ENCODE data around the gene NSL1. TPM values are rescaled to one million over a fixed set of nuclear protein-coding genes. Genes with fewer than 3 reads are reported as not detected.
A peak's percentile ranks its signal among the peaks of the same experiment; 100 is the strongest.
"Not testable (repeated sequence)": the region's sequence is repeated elsewhere in the genome, so short reads cannot be mapped to it uniquely, and the experiment has no call there.

The NSL1 gene
- total and polyA plus RNA-seq, 8 donors: 5.4 to 16.2 (median 9.3) TPM

DNA sequence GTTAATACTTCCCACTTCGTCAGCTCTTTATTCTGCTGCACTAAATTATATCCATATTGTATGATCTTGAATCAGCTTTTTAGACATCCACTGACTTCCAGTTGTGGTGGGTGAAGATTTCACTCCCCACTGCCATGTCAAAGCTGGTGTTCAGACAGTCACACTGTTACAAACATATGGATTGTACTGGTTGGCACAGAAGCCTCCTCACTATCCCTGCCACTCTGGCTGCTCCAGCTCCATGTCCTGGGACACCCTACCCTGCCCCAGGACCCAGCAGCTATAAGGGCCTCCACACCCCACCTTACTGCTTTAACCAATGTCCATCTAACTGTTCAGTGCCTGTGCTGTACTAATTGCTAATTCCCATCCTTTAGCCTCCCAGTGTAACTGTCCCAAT lies 59.9 kb downstream of the NSL1 start:
- no peaks in the 10 kb centered on the region for H3K9me3 ChIP-seq
- no peak for FAIRE-seq
- WGBS, 2 donors: 92 to 97% methylated on average over 1 of the region's 1 CpG
- intact Hi-C loops (cut with DNase I): no loop called here
- no peak overlapping the region for H3K4me3 ChIP-seq
- H3K36me3 ChIP-seq: no peaks in the 10 kb centered on the region
- no peak for TF ChIP-seq CTCF (IDR thresholded peaks at IDR 0.05)
- DNase-seq: no peak
- no peak for ATAC-seq
- no peak overlapping the region for H3K27ac ChIP-seq
- H3K4me1 ChIP-seq: no peaks in the 10 kb centered on the region
- H3K27me3 ChIP-seq: no peaks in the 10 kb centered on the region

DNA sequence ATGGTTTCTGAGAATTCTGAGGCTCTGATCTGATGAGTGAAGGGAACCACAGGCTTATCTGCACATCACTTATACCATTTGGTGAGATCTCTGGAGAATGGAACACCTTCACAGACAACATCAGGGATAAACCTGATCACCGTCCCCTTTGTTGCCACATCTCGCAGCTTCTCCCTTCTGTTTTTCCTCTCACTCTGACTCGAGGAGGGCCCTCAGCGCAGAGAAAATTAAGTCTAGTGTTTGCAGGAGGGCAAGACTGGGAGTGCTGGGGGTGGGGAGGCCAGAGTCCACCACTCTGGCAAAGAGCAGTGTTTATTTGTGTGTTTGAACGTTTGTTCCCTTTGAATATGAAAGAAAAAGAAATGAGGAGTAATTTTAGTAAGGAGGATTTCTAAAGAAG lies 63.0 kb downstream of the NSL1 start:
- no peak overlapping the region for H3K4me3 ChIP-seq
- DNase-seq (no peak), ATAC-seq (no peak), FAIRE-seq (no peak)
- no peaks in the 10 kb centered on the region for H3K4me1 ChIP-seq
- intact Hi-C loops (cut with DNase I): no loop called here
- H3K27ac ChIP-seq: no peak overlapping the region
- no peaks in the 10 kb centered on the region for H3K36me3 ChIP-seq
- WGBS, 2 donors: 72 to 74% methylated on average over 5 of the region's 5 CpGs
- no peaks in the 10 kb centered on the region for H3K27me3 ChIP-seq
- no peak for TF ChIP-seq CTCF (IDR thresholded peaks at IDR 0.05)
- no peaks in the 10 kb centered on the region for H3K9me3 ChIP-seq

DNA sequence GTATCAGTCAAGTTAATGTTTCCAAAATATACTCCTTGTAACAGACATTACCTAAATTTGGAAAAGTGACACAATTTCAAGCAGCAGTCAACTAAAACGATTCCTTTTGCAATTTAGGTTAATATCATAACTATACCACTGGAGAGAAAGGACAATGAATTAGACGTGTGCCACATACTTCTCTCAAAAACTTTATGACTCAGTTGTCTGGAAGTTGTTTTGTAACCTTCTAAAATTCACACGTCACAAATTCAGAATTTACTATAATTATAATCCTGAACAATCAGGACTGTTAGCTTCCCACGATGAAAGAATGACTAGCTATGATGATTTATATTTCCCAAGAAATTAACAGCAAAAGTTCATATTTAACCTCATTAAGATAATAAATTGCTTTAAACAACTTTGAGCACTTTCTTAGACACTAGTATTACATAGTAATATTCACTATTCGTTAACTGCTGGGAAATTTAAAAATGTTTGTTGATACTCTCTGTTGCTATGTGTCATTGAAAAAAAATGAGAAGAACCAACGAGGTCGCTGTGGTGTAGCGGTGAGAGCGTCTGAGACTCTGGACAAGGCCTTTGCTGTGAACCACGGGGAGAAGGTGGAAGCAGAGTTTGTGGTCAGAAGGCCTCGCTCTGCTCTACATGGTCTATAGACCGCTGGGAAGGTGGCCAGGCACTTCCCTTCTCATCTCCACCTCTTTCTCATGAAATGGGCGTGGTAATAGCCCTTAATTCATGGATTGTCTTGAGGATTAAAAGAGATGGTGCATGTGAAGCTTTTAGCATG lies 64.0 kb downstream of the NSL1 start:
- no peak for DNase-seq
- FAIRE-seq: no peak
- H3K27me3 ChIP-seq: no peaks in the 10 kb centered on the region
- H3K27ac ChIP-seq: no peak overlapping the region
- no peaks in the 10 kb centered on the region for H3K4me1 ChIP-seq
- 77 to 79% methylated on average over 13 of the region's 13 CpGs for WGBS, 2 donors
- peak in 1 of 4 donors; percentile 18 for ATAC-seq
- TF ChIP-seq CTCF (IDR thresholded peaks at IDR 0.05): no peak
- H3K36me3 ChIP-seq: no peaks in the 10 kb centered on the region
- intact Hi-C loops (cut with DNase I): no loop called here
- no peak overlapping the region for H3K4me3 ChIP-seq
- H3K9me3 ChIP-seq: no peaks in the 10 kb centered on the region

DNA sequence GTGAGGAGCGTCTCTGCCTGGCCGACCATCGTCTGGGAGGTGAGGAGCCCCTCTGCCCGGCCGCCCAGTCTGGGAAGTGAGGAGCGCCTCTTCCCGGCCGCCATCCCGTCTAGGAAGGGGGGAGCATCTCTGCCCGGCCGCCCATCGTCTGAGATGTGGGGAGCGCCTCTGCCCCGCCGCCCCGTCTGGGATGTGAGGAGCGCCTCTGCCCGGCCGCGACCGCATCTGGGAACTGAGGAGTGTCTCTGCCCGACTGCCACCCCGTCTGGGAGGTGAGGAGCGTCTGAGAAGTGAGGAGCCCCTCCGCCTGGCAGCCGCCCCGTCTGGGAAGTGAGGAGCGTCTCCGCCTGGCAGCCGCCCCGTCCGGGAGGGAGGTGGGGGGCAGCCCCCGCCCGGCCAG lies 66.9 kb downstream of the NSL1 start:
- ATAC-seq; intact Hi-C loops (cut with DNase I); H3K4me1 ChIP-seq; H3K27ac ChIP-seq; H3K27me3 ChIP-seq; FAIRE-seq; H3K4me3 ChIP-seq; H3K36me3 ChIP-seq; H3K9me3 ChIP-seq: not testable (repeated sequence)
- peak in 1 of 6 donors; percentile 43 for DNase-seq
- 93 to 94% methylated on average over 24 to 32 of the region's 34 CpGs for WGBS, 2 donors

DNA sequence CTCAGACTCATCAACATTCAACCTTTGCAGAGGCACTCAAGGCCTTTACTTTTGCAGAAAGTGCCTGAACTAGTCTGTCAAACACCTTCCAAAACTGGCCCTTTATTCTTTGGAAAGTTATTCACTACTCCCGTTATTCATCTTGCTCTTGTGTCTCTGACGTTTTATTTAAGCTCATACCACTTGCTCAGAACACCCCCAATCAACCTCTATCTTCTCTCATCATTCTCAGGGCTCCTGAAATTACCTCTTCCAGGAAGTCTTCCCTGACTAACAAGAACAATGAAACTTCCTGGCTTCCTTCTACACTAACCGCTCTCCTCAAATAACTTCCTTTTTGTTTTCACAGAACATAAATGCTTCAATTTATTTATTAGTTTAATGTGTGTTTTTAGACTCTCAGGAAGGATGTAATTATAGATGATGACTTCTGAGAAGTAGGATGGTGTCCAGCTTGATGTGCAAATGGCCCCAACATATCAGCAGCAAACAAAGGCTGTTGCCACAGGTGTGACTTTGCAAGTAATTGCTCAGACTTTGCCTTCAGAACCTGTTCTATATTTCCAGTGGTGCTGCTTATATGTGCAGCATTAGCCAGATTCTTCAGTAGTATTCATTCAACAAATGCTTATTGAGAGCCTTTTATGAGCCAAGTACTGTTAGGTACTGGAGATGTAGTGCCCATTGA lies 69.2 kb downstream of the NSL1 start:
- DNase-seq: no peak
- WGBS, 2 donors: 63% methylated on average over 3 of the region's 3 CpGs
- no peak for ATAC-seq

More for the DNA sequence above, 69.2 kb downstream of the NSL1 start:
- no peak for TF ChIP-seq CTCF (IDR thresholded peaks at IDR 0.05)
- no peak for FAIRE-seq
- Histone ChIP-seq H3K36me3 (no peaks in the 10 kb centered on the region), H3K4me1 (no peaks in the 10 kb centered on the region), H3K27me3 (no peaks in the 10 kb centered on the region), H3K27ac (no peak overlapping the region), H3K9me3 (no peaks in the 10 kb centered on the region), H3K4me3 (no peak overlapping the region)
- intact Hi-C loops (cut with DNase I): no loop called here
